ENCODE results near the gene TRA2B. TPM values are rescaled to one million over a fixed set of nuclear protein-coding genes. Genes with fewer than 3 reads are reported as not detected.

Gene TRA2B
- 244 TPM for polyA plus RNA-seq (2013, experiment 1 of 2)
- 229 TPM for polyA plus RNA-seq (2013, experiment 2 of 2)

DNA sequence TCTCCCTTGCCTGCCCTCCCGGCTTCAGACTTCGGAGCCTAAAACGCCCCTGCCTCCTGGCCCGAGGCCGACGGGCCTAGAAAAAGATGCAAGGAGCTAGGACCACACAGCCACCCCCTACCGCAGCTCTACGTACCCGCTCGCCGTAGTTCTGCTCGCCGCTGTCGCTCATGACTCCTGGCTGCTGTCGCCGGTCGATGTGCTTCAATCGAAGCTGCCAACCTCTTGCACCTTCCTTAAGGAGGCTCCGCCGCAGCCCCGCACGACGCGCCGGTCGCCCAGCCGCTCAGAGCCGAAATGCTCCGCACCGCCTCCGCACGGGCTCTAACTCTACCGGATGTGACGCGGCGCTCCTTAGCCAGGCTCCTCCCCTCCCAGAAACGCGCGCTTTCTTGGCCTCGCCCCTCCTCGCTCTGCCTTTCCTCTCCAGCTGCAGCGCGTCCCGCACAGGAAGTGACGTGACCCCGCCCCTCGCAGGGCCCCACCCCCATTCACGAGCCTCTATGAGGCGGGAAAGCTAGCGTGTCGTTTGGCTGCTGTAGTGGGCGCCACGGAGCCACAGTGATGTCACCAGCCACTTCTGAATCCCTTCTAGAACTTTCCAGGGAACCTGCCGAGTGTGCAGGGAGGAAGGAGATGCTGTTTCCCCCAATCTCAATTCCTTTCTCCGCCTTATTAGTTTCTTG lies at the start of gene TRA2B:
Gene TRA2B (minus strand): TSS at position 326 of the 686 bp plus-strand sequence. CDS start 154 bp downstream, at position 172.
- Histone ChIP-seq H3K9ac (ENCODE audit: low read depth, low read length) (peak within 1 kb of the TSS; percentile 99), H3K9me3 (ENCODE audit: insufficient read depth, low read depth, low read length) (no peaks in the 10 kb centered on the region), H3K4me1 (ENCODE audit: insufficient read depth, low read length) (peaks cover 14% of the 10 kb centered on the region), H3K27ac (ENCODE audit: low read depth, low read length) (peak within 1 kb of the TSS; percentile 97), H3K27me3 (ENCODE audit: insufficient read depth, low read length) (no peaks in the 10 kb centered on the region), H3K4me3 (ENCODE audit: low read length) (peak within 1 kb of the TSS; percentile 89), H3K36me3 (ENCODE audit: insufficient read depth, low read length) (peaks cover 13% of the 10 kb centered on the region; the same call in 1 of the 2 replicates)
- WGBS, result under 1% methylated on average over 53 of the region's 55 CpGs

DNA sequence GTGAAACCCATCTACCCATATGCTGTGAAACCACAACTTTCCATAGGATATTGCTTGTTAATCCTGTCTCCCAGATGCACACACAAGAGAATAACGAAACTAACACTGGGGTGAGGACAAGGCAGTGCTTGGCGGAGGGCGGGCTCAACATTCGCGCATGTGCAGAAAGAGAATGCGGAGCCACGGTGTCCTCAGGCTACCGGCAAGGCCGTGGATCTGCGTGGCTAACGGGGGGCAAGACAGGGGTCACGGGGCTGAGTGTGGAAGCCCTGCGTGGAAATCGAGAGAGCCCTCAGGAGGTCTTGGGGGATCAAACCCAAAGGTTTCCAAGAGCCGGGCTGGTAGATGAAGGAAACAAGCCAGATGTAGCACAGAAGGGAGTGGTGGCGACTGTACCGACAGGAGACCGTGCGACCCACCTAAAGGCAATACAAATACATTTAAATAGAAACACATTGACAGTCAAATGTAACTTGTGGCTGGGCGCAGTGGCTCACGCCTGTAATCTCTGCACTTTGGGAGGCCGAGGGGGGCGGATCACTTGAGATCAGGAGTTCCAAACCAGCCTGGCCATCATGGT lies 48.5 kb upstream of the TRA2B start:
- 93% methylated on average over 23 of the region's 23 CpGs for WGBS
- no peak overlapping the region for H3K9ac ChIP-seq (ENCODE audit: low read depth, low read length)
- no peaks in the 10 kb centered on the region for H3K36me3 ChIP-seq (ENCODE audit: insufficient read depth, low read length)
- H3K4me3 ChIP-seq (ENCODE audit: low read length), result no peak overlapping the region
- no peak overlapping the region for H3K27ac ChIP-seq (ENCODE audit: low read depth, low read length)
- H3K4me1 ChIP-seq (ENCODE audit: insufficient read depth, low read length), result no peaks in the 10 kb centered on the region
- H3K9me3 ChIP-seq (ENCODE audit: insufficient read depth, low read depth, low read length), result no peaks in the 10 kb centered on the region
- 0 out of 2 replicates have a peak, but pooled peaks cover 9% of the 10 kb centered on the region for H3K27me3 ChIP-seq (ENCODE audit: insufficient read depth, low read length)

DNA sequence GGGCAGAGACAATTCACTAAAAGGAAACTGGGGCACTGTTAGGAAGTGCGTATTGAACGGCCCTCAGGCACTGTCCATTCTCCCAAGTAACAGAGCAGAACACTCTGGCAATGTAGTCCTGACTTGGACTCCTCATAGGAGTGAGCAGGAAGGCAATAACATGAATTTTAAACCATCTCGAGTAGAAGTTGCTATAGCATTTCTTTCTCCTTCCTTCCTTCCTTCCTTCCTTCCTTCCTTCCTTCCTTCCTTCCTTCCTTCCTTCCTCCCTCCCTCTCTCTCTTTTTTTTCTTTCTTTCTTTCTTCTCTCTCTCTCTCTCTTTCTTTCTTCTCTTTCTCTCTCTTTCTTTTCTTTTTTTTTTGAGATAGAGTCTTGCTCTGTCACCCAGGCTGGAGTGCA lies 46.4 kb upstream of the TRA2B start:
- H3K9ac ChIP-seq (ENCODE audit: low read depth, low read length), result no peak overlapping the region
- H3K36me3 ChIP-seq (ENCODE audit: insufficient read depth, low read length), result no peaks in the 10 kb centered on the region
- H3K27me3 ChIP-seq (ENCODE audit: insufficient read depth, low read length), result 0 out of 2 replicates have a peak, but pooled peaks cover 9% of the 10 kb centered on the region
- H3K4me1 ChIP-seq (ENCODE audit: insufficient read depth, low read length), result no peaks in the 10 kb centered on the region
- no peak overlapping the region for H3K27ac ChIP-seq (ENCODE audit: low read depth, low read length)
- no peaks in the 10 kb centered on the region for H3K9me3 ChIP-seq (ENCODE audit: insufficient read depth, low read depth, low read length)
- H3K4me3 ChIP-seq (ENCODE audit: low read length), result no peak overlapping the region
- WGBS, result 85% methylated on average over 3 of the region's 3 CpGs

DNA sequence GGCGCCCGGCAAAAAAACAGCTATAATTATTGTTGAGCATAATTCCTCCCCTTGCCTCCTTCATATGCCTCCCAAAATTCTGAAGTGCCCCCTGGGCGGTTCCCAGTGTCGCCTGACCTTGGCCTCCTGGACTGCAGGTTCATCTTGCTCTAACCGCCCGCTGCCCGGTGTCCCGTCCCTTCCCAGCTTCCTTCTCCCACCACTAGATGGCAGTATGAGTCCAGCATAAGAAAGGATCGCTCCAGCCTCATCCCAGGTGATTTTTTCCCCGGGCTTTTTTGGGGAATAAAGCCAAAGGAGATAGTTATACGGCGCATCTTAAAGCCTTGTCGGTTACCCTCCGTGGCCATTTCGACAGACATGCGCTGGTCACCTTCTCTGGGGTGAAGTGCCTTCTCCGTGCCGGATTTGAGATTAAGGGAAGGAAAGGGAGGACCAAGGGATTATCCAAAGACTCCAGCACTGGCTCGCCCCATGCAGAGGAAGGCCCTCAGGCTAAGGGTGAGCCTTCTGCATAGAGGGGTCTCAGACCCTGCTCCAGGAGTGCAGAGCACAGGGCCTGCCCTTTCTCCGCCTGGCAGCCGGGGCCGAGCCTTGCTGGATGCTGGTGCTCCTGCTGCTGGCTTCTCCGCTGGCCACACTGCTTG lies 45.8 kb upstream of the TRA2B start:
- no peak overlapping the region for H3K9ac ChIP-seq (ENCODE audit: low read depth, low read length)
- H3K4me1 ChIP-seq (ENCODE audit: insufficient read depth, low read length), result no peaks in the 10 kb centered on the region
- WGBS, result 21% methylated on average over 23 of the region's 23 CpGs
- H3K27me3 ChIP-seq (ENCODE audit: insufficient read depth, low read length), result 0 out of 2 replicates have a peak, but pooled peaks cover 9% of the 10 kb centered on the region
- no peaks in the 10 kb centered on the region for H3K36me3 ChIP-seq (ENCODE audit: insufficient read depth, low read length)
- H3K9me3 ChIP-seq (ENCODE audit: insufficient read depth, low read depth, low read length), result no peaks in the 10 kb centered on the region
- no peak overlapping the region for H3K27ac ChIP-seq (ENCODE audit: low read depth, low read length)
- H3K4me3 ChIP-seq (ENCODE audit: low read length), result peak overlapping the region; percentile 40

DNA sequence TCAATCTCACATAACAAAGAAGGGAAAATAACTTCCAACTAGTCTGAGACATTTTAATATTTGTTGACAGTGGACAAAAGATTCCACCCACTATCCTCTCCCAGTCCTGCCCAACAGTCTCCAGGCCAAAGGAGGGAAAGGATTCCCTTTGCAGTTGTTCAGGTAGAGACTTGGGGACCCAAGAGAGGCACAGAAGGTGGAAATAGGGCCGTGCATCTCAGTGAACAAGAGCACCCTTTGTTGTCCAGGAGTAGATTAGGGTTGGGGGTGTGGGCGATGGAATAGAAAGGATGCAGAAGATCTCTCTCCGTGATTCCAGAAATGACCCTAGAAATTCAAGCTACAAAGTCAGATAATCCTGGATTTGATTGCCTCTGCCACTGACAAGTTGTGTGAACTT lies 44.8 kb upstream of the TRA2B start:
- Histone ChIP-seq H3K27ac (ENCODE audit: low read depth, low read length) (no peak overlapping the region), H3K4me1 (ENCODE audit: insufficient read depth, low read length) (no peaks in the 10 kb centered on the region), H3K9me3 (ENCODE audit: insufficient read depth, low read depth, low read length) (no peaks in the 10 kb centered on the region), H3K9ac (ENCODE audit: low read depth, low read length) (no peak overlapping the region), H3K4me3 (ENCODE audit: low read length) (no peak overlapping the region), H3K36me3 (ENCODE audit: insufficient read depth, low read length) (no peaks in the 10 kb centered on the region), H3K27me3 (ENCODE audit: insufficient read depth, low read length) (0 out of 2 replicates have a peak, but pooled peaks cover 9% of the 10 kb centered on the region)
- WGBS, result 84% methylated on average over 3 of the region's 3 CpGs

DNA sequence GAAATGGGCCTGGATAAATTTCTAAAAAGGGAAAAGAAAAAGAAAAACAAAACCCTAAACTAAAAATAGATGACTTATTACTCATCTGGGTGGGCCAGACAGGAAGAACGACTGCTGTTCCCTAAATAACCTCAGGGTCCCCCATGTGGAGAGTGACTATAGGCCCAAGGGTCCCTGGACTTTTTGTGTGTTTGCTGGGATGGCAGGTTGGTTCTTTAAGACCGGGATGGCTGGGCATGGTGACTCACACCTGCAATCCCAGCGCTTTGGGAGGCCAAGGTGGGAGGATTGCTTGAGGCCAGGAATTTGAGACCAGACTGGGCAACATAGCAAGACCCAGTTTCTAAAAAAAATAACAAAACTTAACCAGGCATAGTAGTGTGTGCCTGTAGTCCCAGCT lies 43.8 kb upstream of the TRA2B start:
- no peak overlapping the region for H3K27ac ChIP-seq (ENCODE audit: low read depth, low read length)
- H3K4me3 ChIP-seq (ENCODE audit: low read length), result no peak overlapping the region
- WGBS, result 77% methylated on average over 3 of the region's 3 CpGs
- no peak overlapping the region for H3K9ac ChIP-seq (ENCODE audit: low read depth, low read length)
- 0 out of 2 replicates have a peak, but pooled peaks cover 9% of the 10 kb centered on the region for H3K27me3 ChIP-seq (ENCODE audit: insufficient read depth, low read length)
- no peaks in the 10 kb centered on the region for H3K9me3 ChIP-seq (ENCODE audit: insufficient read depth, low read depth, low read length)
- H3K4me1 ChIP-seq (ENCODE audit: insufficient read depth, low read length), result no peaks in the 10 kb centered on the region
- no peaks in the 10 kb centered on the region for H3K36me3 ChIP-seq (ENCODE audit: insufficient read depth, low read length)

DNA sequence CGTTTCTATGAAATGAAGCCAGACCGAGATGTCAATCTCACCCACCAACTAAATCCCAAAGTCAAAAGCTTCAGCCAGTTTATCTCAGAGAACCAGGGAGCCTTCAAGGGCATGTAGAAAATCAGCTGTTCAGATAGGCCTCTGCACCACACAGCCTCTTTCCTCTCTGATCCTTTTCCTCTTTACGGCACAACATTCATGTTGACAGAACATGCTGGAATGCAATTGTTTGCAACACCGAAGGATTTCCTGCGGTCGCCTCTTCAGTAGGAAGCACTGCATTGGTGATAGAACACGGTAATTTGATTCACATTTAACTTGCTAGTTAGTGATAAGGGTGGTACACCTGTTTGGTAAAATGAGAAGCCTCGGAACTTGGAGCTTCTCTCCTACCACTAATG lies 41.9 kb upstream of the TRA2B start:
- Histone ChIP-seq H3K27ac (ENCODE audit: low read depth, low read length) (no peak overlapping the region), H3K9ac (ENCODE audit: low read depth, low read length) (no peak overlapping the region), H3K4me1 (ENCODE audit: insufficient read depth, low read length) (no peaks in the 10 kb centered on the region), H3K27me3 (ENCODE audit: insufficient read depth, low read length) (0 out of 2 replicates have a peak, but pooled peaks cover 9% of the 10 kb centered on the region), H3K9me3 (ENCODE audit: insufficient read depth, low read depth, low read length) (no peaks in the 10 kb centered on the region), H3K36me3 (ENCODE audit: insufficient read depth, low read length) (no peaks in the 10 kb centered on the region), H3K4me3 (ENCODE audit: low read length) (no peak overlapping the region)
- 79% methylated on average over 8 of the region's 8 CpGs for WGBS

DNA sequence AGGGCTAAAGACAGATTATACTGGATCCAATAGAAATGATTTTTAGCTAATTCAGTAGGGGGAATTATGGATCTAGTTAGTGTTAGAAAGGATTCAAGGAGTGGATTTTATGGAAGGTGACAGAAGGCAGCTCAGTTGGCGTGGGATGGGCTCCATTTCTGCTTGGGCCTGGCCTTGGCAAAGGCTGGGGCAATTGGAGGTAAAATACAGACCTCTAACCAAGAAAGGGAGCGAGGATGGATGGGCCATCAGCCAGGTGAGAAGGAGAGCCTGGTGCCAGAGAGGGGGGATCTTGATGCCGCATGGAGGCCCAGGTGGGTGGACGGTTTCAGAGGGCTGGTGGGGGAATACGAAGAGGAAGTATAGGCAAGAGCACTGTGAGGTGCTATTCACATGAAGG lies 40.7 kb upstream of the TRA2B start:
- H3K4me3 ChIP-seq (ENCODE audit: low read length), result no peak overlapping the region
- WGBS, result 84% methylated on average over 5 of the region's 5 CpGs

DNA sequence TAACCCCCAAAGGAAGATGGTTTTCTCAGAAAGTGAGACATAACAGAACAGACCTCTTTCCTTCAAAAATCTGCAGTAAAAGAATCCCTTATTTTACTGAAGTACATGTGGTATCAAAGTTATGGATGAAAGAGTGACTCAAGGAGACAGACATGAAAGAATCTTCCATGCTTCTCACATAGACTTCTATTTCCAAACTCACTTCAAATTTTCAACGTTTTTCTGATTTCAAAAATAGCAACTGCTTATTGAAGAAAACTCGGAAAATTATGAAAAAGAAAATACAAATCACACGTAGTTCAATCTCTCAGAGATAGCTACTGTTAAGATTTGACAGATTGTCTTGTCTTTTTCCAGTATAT lies 39.8 kb upstream of the TRA2B start:
- Histone ChIP-seq H3K36me3 (ENCODE audit: insufficient read depth, low read length) (no peaks in the 10 kb centered on the region), H3K4me1 (ENCODE audit: insufficient read depth, low read length) (no peaks in the 10 kb centered on the region), H3K27me3 (ENCODE audit: insufficient read depth, low read length) (0 out of 2 replicates have a peak, but pooled peaks cover 3% of the 10 kb centered on the region), H3K27ac (ENCODE audit: low read depth, low read length) (no peak overlapping the region), H3K9ac (ENCODE audit: low read depth, low read length) (no peak overlapping the region), H3K4me3 (ENCODE audit: low read length) (no peak overlapping the region), H3K9me3 (ENCODE audit: insufficient read depth, low read depth, low read length) (no peaks in the 10 kb centered on the region)
- 22% methylated on average over 2 of the region's 3 CpGs for WGBS

More for the DNA sequence above, 40.7 kb upstream of the TRA2B start:
- Histone ChIP-seq H3K4me1 (ENCODE audit: insufficient read depth, low read length) (no peaks in the 10 kb centered on the region), H3K36me3 (ENCODE audit: insufficient read depth, low read length) (no peaks in the 10 kb centered on the region), H3K27ac (ENCODE audit: low read depth, low read length) (no peak overlapping the region), H3K9me3 (ENCODE audit: insufficient read depth, low read depth, low read length) (no peaks in the 10 kb centered on the region), H3K9ac (ENCODE audit: low read depth, low read length) (no peak overlapping the region), H3K27me3 (ENCODE audit: insufficient read depth, low read length) (0 out of 2 replicates have a peak, but pooled peaks cover 5% of the 10 kb centered on the region)

DNA sequence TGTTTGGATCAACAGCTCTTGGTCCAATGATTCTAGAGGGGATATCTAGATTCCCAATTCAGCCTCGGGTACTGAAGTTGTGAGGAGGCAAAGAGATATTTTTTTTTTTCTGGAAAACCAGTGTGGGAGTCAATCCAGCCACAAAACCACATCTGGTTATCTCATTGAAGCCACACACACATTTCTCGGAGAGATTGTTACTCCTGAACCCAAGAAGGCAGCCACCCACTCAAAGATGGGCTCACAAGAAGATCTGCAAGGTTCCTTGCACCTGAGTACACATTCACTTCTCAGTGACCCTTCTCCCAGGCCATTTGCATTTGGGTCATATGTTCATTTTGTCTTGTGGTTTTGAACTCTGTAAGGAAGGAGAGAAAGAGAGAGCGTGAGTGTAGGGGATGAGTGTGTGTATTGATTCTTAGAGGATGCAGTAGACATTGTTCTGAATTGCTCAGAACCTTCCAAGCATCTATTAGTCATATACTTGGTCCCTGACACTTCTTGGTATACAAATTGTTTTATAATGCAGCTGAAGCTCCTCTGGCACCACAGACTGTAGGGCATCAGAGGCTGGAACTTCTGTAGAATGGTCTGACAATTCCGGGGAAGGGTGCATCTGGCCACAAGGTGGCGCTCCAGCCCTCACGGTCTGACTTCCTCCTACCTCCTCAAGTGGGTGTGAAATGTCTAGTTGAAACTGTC lies 39.3 kb upstream of the TRA2B start:
- H3K9ac ChIP-seq (ENCODE audit: low read depth, low read length), result no peak overlapping the region
- no peaks in the 10 kb centered on the region for H3K27me3 ChIP-seq (ENCODE audit: insufficient read depth, low read length)
- H3K36me3 ChIP-seq (ENCODE audit: insufficient read depth, low read length), result no peaks in the 10 kb centered on the region
- WGBS, result 53% methylated on average over 5 of the region's 6 CpGs
- H3K4me1 ChIP-seq (ENCODE audit: insufficient read depth, low read length), result no peaks in the 10 kb centered on the region
- H3K9me3 ChIP-seq (ENCODE audit: insufficient read depth, low read depth, low read length), result no peaks in the 10 kb centered on the region
- no peak overlapping the region for H3K4me3 ChIP-seq (ENCODE audit: low read length)
- H3K27ac ChIP-seq (ENCODE audit: low read depth, low read length), result no peak overlapping the region

DNA sequence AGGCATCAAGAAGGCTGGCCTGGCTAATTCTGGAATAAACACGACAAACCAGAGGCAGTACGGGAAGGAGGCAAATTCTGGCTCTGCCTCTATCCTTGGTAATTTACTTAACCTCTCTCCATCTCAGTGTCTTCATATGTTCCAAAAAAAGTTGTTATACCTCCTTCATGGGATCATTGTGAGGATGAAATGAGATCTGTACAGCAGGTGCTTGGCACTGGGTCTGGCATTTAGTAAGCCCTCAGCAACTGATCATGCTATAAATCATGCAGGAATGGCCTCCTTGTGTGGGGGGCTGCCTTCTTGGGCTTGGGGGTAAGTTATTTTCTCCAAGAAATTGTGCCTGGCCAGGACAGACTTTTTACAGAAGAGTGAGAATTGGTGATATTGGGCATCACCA lies 38.3 kb upstream of the TRA2B start:
- WGBS, result 97% methylated on average over 2 of the region's 2 CpGs
- Histone ChIP-seq H3K27me3 (ENCODE audit: insufficient read depth, low read length) (no peaks in the 10 kb centered on the region), H3K36me3 (ENCODE audit: insufficient read depth, low read length) (no peaks in the 10 kb centered on the region)

More for the DNA sequence above, 38.3 kb upstream of the TRA2B start:
- H3K9me3 ChIP-seq (ENCODE audit: insufficient read depth, low read depth, low read length), result no peaks in the 10 kb centered on the region
- no peak overlapping the region for H3K27ac ChIP-seq (ENCODE audit: low read depth, low read length)
- no peak overlapping the region for H3K9ac ChIP-seq (ENCODE audit: low read depth, low read length)
- no peaks in the 10 kb centered on the region for H3K4me1 ChIP-seq (ENCODE audit: insufficient read depth, low read length)
- H3K4me3 ChIP-seq (ENCODE audit: low read length), result no peak overlapping the region
